ENCODE data around the gene RBFOX2. TPM values are rescaled to one million over a fixed set of nuclear protein-coding genes. Genes with fewer than 3 reads are reported as not detected.

The RBFOX2 gene
- total RNA-seq, 2 donors from 2014 or later: 81.8 to 86.0 TPM

GRCh38 chr22:36069368-36069767 lies 40.7 kb upstream of the RBFOX2 start:
- Histone ChIP-seq H3K36me3 (no peaks in the 10 kb centered on the region), H3K4me3 (no peak overlapping the region), H3K27me3 (no peaks in the 10 kb centered on the region), H3K9me3 (no peaks in the 10 kb centered on the region), H3K4me1 (peaks cover 0 to 6% of the 10 kb centered on the region in 2 donors), H3K27ac (no peak overlapping the region)
- no peak for DNase-seq (ENCODE audit: low spot score)
- TF ChIP-seq CTCF (IDR thresholded peaks at IDR 0.05): no peak

GRCh38 chr22:36068776-36069344 lies 40.2 kb upstream of the RBFOX2 start:
- no peaks in the 10 kb centered on the region for H3K27me3 ChIP-seq
- no peak overlapping the region for H3K27ac ChIP-seq
- H3K4me1 ChIP-seq: peaks cover 0 to 6% of the 10 kb centered on the region in 2 donors
- no peaks in the 10 kb centered on the region for H3K9me3 ChIP-seq
- H3K36me3 ChIP-seq: no peaks in the 10 kb centered on the region
- TF ChIP-seq CTCF (IDR thresholded peaks at IDR 0.05): no peak
- no peak overlapping the region for H3K4me3 ChIP-seq
- DNase-seq (ENCODE audit: low spot score): no peak

- no peak overlapping the region for H3K4me3 ChIP-seq
- DNase-seq (ENCODE audit: low spot score): no peak
- H3K27me3 ChIP-seq: no peaks in the 10 kb centered on the region
- no peaks in the 10 kb centered on the region for H3K36me3 ChIP-seq
- no peaks in the 10 kb centered on the region for H3K9me3 ChIP-seq
- no peak for TF ChIP-seq CTCF (IDR thresholded peaks at IDR 0.05)
- no peak overlapping the region for H3K27ac ChIP-seq
- peaks cover 0 to 6% of the 10 kb centered on the region in 2 donors for H3K4me1 ChIP-seq
Observed at GRCh38 chr22:36067235-36067558, 38.6 kb upstream of the RBFOX2 start.

GRCh38 chr22:36065775-36066544 lies 37.3 kb upstream of the RBFOX2 start:
- Histone ChIP-seq H3K27me3 (no peaks in the 10 kb centered on the region), H3K36me3 (no peaks in the 10 kb centered on the region), H3K27ac (peak overlapping the region; percentile 89 to 92), H3K9me3 (no peaks in the 10 kb centered on the region), H3K4me1 (peaks cover 0 to 6% of the 10 kb centered on the region in 2 donors), H3K4me3 (peak overlapping the region; percentile 44 to 58)
- DNase-seq (ENCODE audit: low spot score): peak; percentile 96
- peak; percentile 100 for TF ChIP-seq CTCF (IDR thresholded peaks at IDR 0.05)

- H3K27ac ChIP-seq: peak overlapping the region; percentile 89 to 92
- TF ChIP-seq CTCF (IDR thresholded peaks at IDR 0.05): no peak
- peak overlapping the region; percentile 44 to 58 for H3K4me3 ChIP-seq
- H3K4me1 ChIP-seq: peaks cover 0 to 6% of the 10 kb centered on the region in 2 donors
- H3K9me3 ChIP-seq: no peaks in the 10 kb centered on the region
- no peak for DNase-seq (ENCODE audit: low spot score)
- H3K27me3 ChIP-seq: no peaks in the 10 kb centered on the region
- no peaks in the 10 kb centered on the region for H3K36me3 ChIP-seq
Observed at GRCh38 chr22:36065462-36065774, 36.8 kb upstream of the RBFOX2 start.

- no peaks in the 10 kb centered on the region for H3K9me3 ChIP-seq
- H3K27ac ChIP-seq: no peak overlapping the region
- no peak for DNase-seq (ENCODE audit: low spot score)
- H3K27me3 ChIP-seq: no peaks in the 10 kb centered on the region
- no peak overlapping the region for H3K4me3 ChIP-seq
- no peak for TF ChIP-seq CTCF (IDR thresholded peaks at IDR 0.05)
- peaks cover 0 to 6% of the 10 kb centered on the region in 2 donors for H3K4me1 ChIP-seq
- no peaks in the 10 kb centered on the region for H3K36me3 ChIP-seq
Observed at GRCh38 chr22:36064358-36064757, 35.7 kb upstream of the RBFOX2 start.

Data from right atrium auricular region (tissue), 2 donors.